NCI-H510A (cell line): Measurements from ENCODE around the gene RABGGTA.
A peak's percentile ranks its signal among the peaks of the same experiment; 100 is the strongest.

Experiments
- DNase-seq: peaks from one replicate; lab custom pipeline; 2025; lab: John Stamatoyannopoulos, UW

Gene RABGGTA, protein sequence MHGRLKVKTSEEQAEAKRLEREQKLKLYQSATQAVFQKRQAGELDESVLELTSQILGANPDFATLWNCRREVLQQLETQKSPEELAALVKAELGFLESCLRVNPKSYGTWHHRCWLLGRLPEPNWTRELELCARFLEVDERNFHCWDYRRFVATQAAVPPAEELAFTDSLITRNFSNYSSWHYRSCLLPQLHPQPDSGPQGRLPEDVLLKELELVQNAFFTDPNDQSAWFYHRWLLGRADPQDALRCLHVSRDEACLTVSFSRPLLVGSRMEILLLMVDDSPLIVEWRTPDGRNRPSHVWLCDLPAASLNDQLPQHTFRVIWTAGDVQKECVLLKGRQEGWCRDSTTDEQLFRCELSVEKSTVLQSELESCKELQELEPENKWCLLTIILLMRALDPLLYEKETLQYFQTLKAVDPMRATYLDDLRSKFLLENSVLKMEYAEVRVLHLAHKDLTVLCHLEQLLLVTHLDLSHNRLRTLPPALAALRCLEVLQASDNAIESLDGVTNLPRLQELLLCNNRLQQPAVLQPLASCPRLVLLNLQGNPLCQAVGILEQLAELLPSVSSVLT

DNA sequence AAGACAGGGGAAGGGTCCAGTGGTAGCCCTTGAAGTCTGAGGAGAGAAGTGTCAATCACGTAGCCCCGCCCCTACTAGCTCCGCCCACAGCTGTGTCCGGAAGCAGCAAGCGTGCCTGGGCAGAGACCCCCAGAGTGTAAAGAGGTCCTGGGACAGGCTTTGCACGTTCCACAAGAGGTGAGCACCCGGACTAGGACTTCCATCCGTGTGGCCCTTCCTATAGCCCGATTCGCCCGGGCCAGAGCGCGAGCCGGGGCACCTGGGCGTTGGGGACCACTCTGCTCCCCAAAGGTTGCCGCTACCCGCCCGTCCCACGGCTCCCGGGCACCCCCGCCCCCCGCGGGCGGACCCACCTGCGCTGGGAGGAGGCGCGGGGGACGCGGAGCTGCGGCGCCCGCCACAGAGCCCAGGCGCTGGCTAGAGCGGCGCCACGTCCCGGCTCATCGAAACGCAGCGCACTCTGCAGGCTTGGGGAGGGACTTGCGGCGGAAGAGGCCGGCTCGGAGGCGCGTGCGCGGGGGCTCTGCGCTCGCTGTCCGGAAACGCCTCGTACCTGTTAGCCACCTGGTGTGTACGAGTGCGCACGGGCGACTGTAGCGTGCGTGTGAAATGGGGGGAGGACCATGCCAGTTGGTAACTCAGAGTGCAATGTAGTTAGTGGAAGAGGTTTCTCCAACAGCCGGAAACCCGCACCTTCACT, at the start of gene RABGGTA:
Gene RABGGTA (minus strand): TSS at position 464 of the 700 bp plus-strand sequence. CDS start 482 bp downstream, outside the sequence.
- DNase-seq: peak; percentile 92

DNA sequence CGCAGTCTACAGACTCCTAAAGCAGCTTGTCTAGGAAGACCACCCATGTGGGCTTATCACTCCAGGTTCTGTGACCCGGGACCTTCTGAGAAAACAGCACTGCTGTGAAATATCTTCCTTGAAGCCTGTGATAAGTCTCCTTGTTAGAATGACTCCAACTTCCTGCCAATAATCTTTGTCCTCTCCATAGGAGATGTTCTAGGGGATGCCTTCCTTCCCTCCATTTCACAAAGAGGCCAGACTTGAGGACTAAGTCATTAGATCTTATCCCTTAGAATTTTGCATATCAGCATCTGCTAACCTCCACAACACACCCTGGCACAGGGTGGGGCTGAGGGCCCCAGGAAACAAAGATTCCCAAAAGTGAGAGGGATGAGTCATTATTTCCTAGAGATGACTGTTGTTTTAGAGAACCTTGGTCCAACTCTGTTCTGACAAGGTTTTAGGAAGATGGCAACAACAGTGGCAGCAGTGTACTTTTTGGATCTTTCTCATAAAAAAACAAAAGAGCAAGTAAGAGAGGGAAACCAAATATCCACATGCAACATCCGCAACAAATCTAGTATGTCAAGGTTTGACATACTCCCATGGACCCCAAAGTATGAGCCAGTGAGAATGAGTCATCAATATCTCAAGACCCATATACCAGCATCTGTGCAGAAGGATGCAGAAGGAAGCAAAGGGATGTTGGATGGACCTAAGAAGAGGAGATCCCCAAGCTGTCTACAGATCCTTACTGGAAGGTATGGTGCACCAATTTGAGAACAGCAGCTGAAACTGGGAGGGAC, 45.9 kb upstream of the RABGGTA start:
- DNase-seq: no peak

DNA sequence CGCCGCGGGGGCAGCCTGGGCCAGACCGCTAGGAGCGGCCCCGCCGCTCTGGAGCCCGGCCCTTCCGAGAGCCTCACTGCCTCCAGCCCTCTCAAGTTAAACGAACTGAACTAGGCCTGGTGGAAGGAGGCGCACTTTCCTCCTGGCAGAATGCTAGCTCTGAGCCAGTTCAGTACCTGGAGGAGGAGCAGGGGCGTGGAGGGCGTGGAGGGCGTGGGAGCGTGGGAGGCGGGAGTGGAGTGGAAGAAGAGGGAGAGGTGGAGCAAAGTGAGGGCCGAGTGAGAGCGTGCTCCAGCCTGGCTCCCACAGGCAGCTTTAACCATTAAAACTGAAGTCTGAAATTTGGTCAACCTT, 45.2 kb upstream of the RABGGTA start:
- no peak for DNase-seq

DNA sequence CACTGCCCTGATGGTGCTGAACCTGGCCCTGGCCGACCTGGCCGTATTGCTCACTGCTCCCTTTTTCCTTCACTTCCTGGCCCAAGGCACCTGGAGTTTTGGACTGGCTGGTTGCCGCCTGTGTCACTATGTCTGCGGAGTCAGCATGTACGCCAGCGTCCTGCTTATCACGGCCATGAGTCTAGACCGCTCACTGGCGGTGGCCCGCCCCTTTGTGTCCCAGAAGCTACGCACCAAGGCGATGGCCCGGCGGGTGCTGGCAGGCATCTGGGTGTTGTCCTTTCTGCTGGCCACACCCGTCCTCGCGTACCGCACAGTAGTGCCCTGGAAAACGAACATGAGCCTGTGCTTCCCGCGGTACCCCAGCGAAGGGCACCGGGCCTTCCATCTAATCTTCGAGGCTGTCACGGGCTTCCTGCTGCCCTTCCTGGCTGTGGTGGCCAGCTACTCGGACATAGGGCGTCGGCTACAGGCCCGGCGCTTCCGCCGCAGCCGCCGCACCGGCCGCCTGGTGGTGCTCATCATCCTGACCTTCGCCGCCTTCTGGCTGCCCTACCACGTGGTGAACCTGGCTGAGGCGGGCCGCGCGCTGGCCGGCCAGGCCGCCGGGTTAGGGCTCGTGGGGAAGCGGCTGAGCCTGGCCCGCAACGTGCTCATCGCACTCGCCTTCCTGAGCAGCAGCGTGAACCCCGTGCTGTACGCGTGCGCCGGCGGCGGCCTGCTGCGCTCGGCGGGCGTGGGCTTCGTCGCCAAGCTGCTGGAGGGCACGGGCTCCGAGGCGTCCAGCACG, 44.6 kb upstream of the RABGGTA start:
- DNase-seq: no peak

DNA sequence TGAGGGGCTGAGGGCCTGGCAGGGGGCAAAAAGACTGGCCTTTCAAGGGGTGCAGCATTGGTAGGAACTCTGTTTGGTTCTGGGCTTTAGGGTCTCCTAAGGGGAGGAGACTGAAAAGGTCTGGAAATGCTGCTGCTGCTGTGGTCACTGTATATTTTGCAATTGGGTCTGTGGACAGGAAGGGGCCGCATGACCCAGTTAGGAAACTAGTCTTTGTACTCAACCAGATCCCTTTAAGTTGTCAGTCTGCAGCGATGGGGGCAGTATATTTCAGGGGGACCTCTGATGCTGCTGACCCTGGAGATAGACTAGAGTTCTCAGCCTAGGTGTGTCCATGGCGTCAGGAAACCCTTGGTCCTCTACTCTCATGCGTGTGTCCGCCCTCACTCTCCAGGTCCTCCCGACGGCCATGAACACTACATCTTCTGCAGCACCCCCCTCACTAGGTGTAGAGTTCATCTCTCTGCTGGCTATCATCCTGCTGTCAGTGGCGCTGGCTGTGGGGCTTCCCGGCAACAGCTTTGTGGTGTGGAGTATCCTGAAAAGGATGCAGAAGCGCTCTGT, 43.9 kb upstream of the RABGGTA start:
- no peak for DNase-seq

DNA sequence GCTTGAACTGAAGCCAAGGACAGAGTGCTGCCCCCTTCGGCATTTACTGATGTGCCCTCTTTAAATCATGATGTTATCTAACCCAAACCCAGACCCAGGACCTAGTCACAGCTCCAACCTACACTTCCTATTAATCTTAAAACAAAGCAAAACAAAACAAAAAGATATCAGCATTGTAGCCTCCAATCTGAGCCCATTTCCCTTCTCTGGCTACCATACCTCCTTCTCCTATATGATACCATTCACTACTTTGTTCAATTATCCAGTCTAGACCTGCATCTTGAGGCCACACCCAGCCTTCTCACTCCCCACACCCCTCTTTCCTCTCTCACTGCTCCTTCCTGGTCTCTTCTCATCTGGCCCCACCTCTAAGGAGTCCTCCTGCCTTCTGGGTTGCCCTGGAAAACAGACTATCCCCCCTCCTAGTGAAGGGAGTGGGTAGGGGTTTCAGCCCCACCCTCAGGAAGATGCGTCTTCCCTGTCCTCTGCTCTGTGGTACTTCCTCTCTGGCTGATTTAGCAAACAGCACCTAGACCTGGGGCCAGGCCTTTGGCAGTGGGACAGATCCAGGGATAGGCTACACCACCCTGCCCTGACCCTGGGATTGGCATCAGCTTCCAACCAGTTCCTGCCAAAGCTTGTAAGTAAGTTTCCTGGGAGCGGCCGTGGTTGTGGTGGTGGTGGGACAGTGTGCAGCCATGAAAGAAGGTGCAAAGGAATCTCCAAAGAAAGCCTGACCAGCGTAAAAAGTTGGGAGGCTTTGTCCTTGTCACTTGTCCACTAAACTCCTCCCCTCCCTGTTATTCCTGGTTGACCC, 43.2 kb upstream of the RABGGTA start:
- no peak for DNase-seq

DNA sequence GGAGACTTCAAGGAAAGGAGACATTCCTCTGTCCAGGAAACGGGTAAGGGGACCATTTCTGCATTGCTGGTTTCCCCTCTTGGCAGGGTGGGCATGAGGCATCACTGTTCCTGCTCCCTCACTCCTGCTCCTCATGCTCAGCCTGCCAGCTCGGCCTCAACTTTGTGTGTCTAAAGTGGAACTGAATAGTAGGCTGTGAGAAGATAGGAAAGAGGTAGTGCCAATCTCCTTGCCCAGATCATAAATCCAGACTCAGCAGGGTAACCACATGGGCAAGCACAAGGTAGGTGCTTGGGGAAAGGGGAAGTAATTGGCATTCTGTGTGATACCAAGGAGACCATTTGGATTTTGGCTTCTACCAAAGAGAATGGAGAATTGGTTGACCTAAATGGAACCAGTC, 42.5 kb upstream of the RABGGTA start:
- DNase-seq: no peak

DNA sequence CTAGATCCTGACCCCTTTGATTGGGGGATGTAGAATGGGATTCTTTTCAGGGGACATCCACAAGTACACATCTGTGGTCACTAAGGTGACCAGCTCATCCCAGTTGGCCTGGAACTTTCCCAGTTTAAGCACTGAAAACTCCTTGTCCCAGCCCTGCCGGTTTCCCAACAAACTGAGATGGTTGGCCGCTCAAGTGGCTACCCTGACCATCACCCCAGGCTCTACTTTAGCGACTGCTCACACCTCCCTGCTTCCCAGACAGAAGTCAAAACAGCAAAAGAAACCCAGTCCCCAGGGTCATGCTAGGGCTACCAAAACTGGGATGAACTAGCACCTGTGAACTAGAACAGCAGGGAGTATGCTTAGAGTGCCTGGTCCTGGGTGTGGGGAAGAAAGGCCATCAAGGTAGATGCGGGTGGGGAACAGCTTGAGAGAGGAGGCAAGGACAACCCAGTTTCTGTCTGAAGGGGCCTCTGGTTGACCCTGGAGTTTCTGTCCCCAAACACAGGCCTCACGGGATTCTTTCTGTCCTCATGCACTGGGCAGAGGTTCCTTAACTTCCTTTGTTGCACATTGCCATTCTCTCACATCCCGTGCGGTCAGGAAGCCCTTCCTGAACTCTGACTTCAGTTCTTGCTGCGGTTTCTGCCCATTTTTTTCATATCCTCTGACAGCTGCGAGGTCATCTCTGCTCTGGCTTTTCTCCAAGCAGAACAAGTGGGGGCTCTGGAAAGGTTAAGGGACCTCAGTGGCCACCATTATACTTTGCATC, 41.5 kb upstream of the RABGGTA start:
- no peak for DNase-seq

DNA sequence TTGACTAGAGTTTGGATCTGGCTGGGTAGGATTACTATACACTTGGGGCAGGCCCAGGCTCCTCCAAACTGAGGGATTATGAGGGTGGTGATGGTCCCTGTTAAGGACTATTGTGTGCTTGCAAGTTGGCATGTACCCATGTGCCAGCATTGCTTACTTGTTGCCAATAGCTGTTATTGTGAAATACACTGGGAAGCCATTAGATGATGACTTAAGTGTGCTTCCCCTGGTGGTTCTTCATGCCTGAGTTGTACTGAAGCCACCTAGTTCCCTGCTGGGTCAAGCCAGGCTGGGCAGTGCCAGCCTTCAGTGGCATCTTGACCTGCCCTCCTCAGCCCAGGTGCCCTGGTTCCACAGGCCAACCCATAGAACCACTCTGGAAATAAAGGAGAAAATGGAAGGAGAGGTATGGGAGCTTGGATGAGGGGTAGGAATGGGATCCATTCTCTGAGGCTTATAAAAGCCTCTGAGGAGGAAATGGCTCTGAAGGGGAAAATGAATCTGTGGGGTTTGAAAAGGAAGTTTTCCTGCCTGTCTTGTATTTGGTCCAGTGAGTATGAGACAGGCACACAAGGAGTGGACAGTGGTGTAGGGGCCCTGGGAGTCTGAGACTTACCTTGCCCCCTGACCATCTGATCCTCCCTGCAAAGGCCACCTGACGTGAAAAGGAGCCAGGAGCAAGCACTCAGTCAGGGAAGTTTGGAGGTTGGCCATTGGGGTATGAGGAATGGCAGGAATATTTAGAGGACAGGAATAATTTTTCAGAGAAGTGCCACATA, 40.6 kb upstream of the RABGGTA start:
- no peak for DNase-seq

DNA sequence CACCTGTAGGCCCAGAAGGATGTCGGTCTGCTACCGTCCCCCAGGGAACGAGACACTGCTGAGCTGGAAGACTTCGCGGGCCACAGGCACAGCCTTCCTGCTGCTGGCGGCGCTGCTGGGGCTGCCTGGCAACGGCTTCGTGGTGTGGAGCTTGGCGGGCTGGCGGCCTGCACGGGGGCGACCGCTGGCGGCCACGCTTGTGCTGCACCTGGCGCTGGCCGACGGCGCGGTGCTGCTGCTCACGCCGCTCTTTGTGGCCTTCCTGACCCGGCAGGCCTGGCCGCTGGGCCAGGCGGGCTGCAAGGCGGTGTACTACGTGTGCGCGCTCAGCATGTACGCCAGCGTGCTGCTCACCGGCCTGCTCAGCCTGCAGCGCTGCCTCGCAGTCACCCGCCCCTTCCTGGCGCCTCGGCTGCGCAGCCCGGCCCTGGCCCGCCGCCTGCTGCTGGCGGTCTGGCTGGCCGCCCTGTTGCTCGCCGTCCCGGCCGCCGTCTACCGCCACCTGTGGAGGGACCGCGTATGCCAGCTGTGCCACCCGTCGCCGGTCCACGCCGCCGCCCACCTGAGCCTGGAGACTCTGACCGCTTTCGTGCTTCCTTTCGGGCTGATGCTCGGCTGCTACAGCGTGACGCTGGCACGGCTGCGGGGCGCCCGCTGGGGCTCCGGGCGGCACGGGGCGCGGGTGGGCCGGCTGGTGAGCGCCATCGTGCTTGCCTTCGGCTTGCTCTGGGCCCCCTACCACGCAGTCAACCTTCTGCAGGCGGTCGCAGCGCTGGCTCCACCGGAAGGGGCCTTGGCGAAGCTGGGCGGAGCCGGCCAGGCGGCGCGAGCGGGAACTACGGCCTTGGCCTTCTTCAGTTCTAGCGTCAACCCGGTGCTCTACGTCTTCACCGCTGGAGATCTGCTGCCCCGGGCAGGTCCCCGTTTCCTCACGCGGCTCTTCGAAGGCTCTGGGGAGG, 39.5 kb upstream of the RABGGTA start, which contains the start of gene LTB4R:
Gene LTB4R (plus strand): TSS at position 857 of the 959 bp plus-strand sequence. CDS start 4,150 bp downstream, outside the sequence.
- no peak for DNase-seq

DNA sequence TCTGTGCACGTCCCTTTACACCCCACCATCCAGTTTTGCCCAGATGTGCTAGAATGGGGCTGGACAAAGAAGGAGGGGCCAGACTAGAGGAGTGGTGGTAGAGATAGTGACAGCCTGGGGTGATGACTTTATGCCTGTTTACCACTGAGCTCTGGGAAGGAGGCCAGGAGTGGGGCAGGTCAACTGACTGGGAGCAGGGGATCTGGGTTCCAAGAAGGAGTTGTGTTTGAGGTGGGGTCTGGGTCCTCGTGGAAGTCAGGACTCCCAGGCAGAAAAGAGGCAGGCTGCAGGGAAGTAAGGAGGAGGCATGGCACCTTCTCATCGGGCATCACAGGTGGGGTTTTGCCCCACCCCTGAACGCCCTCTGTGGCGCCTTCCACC, 38.9 kb upstream of the RABGGTA start:
- no peak for DNase-seq

DNA sequence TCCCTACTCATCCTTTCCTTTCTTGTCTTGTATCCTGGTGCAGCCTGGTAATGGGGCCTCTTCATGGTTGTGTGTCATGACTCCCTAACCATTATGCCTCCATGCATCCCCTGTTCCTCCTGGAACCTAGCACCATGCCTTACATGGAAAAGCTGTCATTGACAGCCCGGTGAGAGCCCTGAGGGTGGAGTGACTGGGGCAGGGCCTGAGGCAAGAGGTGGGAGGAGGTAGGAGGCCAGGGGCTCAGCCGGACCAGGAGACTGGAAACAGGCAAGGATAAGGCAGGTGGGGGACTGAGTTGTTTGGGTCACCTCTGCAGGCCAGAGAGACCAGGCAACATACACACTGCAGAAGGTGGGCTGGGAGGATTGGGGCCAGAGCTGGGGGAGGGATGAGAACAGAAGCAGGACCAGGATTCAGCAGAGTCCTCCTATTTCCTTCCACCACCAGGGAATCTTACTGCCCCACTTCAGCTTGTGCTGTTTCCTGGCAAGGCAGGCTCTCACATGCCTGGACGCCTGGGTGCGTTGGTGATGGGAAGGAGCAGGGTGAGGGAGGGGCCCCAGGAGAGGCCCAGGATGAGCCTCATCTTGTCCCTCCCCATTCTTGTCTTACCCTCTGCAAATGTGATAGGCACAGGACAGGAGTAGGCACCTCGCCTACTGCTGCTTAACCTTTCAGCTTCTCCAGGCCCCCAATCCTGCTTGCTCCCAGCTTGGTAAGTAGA, 38.3 kb upstream of the RABGGTA start, which contains the start of gene LTB4R2:
Gene LTB4R2 (plus strand): TSS at position 603 of the 727 bp plus-strand sequence. CDS start 525 bp downstream, outside the sequence.
- DNase-seq: no peak

DNA sequence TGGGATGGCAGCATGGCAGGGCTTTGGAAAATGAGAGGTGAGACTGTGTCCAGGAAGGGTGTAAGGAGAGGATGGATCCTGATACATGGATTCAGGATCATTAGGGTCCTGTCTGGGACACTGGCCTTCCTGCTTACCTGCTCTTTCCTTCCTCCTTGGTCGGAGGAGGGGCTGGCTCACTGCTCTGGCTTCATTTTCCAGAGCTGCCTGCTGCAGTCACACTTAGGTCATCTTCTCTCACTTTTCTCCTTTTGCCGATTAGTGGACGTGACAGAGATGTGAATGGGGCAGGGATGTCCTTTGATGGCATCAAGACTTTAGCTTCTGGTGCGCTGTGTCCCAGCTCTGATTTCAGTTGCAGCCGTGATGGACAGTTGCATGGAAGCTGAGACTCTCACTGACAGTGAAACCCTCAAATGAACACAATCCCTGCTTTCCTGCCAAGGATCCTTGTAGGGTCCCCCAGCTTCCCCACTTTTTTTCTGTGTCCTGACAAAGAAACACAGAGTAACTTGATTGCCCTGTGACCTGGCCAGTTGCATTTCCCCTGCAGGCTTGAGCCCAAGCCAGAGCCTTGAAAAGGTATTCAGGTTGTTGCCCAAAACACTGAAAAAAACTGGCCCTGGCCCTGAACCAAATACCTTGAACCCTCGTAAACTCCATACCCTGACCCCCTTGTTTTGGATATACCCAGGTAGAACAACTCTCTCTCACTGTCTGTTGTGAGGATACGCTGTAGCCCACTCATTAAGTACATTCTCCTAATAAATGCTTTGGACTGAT, 37.1 kb upstream of the RABGGTA start:
- DNase-seq: no peak

DNA sequence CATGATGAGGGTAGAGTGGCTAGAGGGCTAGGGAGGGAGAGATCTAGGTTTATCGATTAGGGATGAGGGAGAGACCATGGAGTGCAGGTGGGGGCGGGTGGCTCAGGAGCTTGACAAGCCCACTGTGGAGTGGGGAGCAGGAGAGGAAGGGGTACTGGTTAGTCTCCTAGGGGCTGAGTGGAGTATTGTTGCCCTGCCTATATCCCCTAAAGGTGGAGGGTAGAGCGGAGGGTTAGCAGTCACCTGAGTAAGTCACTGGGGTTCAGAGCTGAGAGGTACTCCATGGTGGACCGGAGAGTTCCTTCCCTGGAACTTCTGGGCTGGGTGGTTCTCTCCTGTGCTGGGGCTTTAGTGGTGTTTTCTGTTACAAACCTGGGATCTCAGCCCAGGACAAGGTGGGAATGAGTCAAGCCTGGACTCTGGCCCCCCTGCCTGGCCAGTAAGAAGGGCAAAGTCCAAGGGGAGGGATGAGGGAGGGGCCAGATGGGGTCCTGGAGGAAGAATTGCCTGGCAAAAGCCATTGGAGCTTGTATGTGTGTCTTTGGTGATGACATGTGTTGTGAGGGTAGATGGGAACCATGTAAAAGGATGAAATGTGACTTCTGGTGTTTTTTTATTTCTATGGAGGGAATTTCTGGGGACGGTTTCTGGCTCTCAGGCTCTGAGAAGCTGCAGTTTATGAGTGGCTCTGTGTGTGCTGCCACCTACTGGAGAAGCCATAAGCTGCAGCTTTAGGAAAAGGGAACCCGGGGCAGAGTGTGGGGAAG, 36.4 kb upstream of the RABGGTA start, which contains the start of gene CIDEB:
Gene CIDEB (minus strand): TSS at position 403 of the 767 bp plus-strand sequence. CDS start 119 bp downstream, at position 284.
- no peak for DNase-seq

DNA sequence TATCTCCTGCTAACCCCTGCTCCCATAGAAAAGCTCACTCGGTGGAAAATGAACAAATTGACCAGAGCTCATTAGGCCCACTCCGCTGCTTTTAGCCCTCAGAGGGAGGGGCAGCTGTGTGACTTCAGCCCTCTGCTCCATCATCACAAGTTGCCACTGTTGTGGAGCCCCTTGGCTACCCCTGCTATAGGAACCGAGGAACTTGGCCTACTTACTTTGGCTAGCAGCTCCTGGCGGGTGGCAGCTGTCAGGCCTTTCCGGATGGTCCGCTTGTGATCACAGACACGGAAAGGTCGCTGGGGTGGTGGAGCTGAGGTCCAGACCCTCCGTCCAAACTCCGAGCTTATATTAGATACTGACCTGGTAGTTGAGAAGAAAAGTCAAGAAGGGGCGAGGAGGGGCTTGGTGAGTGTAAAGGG, 35.8 kb upstream of the RABGGTA start:
- DNase-seq: no peak
